GM12878 (cell line): ENCODE measurements around the gene SETD1B. TPM values are rescaled to one million over a fixed set of nuclear protein-coding genes. Genes with fewer than 3 reads are reported as not detected.
"Not testable (repeated sequence)": the region's sequence is repeated elsewhere in the genome, so short reads cannot be mapped to it uniquely, and the experiment has no call there.

Experiments
- ATAC-seq: fragments of 200-7000 bp; cut with Tn5 transposase; 3 replicates; pipeline ENCODE4 v1.9.1; 2020; ENCODE audit warnings: mild to moderate bottlenecking, moderate library complexity
- BruUV-seq: library from RNA; stranded (reverse); fragments of 400-500 nt; replicated peaks from 2 replicates; lab custom pipeline; 2021; lab: Mats Ljungman, UMichigan
- CTCF ChIA-PET: fragments of 300-600 bp; sonication (Branson Sonifier 250); formaldehyde crosslinking; extraction: SDS; loops from one replicate; lab custom pipeline; 2021; ENCODE audit warnings: inconsistent platforms; lab: Yijun Ruan, JAX
- POLR2A ChIA-PET: fragments of 350-600 bp; formaldehyde crosslinking; extraction: SDS; loops from one replicate; lab custom pipeline; 2021; ENCODE audit warnings: inconsistent platforms; lab: Charles Lee
- RAD21 ChIA-PET: fragments of 300-600 bp; sonication (Branson Sonifier 250); formaldehyde crosslinking; loops from one replicate; lab custom pipeline; 2023; ENCODE audit warnings: antibody characterized with exemption; ENCODE audit not compliant: unreplicated experiment; lab: Charles Lee
- SMC1A ChIA-PET: fragments of 300-600 bp; sonication (Branson Sonifier 250); formaldehyde crosslinking; loops from one replicate; lab custom pipeline; 2023; ENCODE audit not compliant: unreplicated experiment, uncharacterized antibody; lab: Charles Lee
- DNase-seq: peaks from one replicate; pipeline ENCODE4 v3.0.0-alpha.2; 2011; ENCODE audit warnings: low read depth, low spot score
- FAIRE-seq: peaks from 3 replicates; lab custom pipeline; 2011; peaks lifted over from hg19 to GRCh38; lab: Jason Lieb, UNC
- H2AFZ ChIP-seq: 2 replicates; pipeline ENCODE4 v1.6.0; 2011; ENCODE audit warnings: low read depth, low read length, control low read depth; ENCODE audit not compliant: control insufficient read depth
- H3K27ac ChIP-seq: 2 replicates; pipeline ENCODE4 v1.5.1; 2011; ENCODE audit warnings: control low read depth; ENCODE audit not compliant: control insufficient read depth, insufficient read depth
- H3K27me3 ChIP-seq, 2 experiments: replicated peaks in 1 of 2; 2 replicates each; pipeline versions ENCODE4 v1.6.0 to v1.6.1; 2011; ENCODE audit warnings: low read length in 1 of 2; ENCODE audit not compliant: control insufficient read depth in 2 of 2, insufficient read depth in 2 of 2
- H3K36me3 ChIP-seq, 2 experiments: 2 replicates each; pipeline ENCODE4 v1.5.1; 2011; ENCODE audit warnings: low read length in 1 of 2; ENCODE audit not compliant: control insufficient read depth in 2 of 2, insufficient read depth in 2 of 2
- H3K4me1 ChIP-seq: 2 replicates; pipeline ENCODE4 v1.6.1; 2011; ENCODE audit warnings: mild to moderate bottlenecking, low read length, moderate library complexity, mixed read lengths; ENCODE audit not compliant: control insufficient read depth, insufficient read depth
- H3K4me2 ChIP-seq: 2 replicates; pipeline ENCODE4 v1.6.0; 2011; ENCODE audit warnings: control low read depth; ENCODE audit not compliant: control insufficient read depth, insufficient read depth
- H3K4me3 ChIP-seq: fragments of 200-600 bp; sonication (generic); 2 replicates; pipeline ENCODE4 v1.5.1; 2016
- H3K79me2 ChIP-seq: 2 replicates; pipeline ENCODE4 v1.6.0; 2011; ENCODE audit warnings: low read length; ENCODE audit not compliant: control insufficient read depth, insufficient read depth
- H3K9ac ChIP-seq: 2 replicates; pipeline ENCODE4 v1.8.0; 2011; ENCODE audit warnings: low read length, control low read depth, mixed read lengths; ENCODE audit not compliant: control insufficient read depth, insufficient read depth
- H3K9me3 ChIP-seq: replicated peaks from 3 replicates; pipeline ENCODE4 v1.5.1; 2011; ENCODE audit warnings: mild to moderate bottlenecking, low read length; ENCODE audit not compliant: control insufficient read depth, insufficient read depth
- H4K20me1 ChIP-seq: 2 replicates; pipeline ENCODE4 v1.6.0; 2011; ENCODE audit not compliant: control insufficient read depth, insufficient read depth
- BACH1 ChIP-seq: fragments of 450-650 bp; IDR thresholded peaks from 2 replicates; pipeline ENCODE4 v1.6.1; 2017; ENCODE audit warnings: mild to moderate bottlenecking, borderline replicate concordance
- CHD1 ChIP-seq: IDR thresholded peaks from 2 replicates; pipeline ENCODE4 v1.6.1; 2012; ENCODE audit warnings: low read depth, low read length, improper control_type of control experiment
- KDM1A ChIP-seq: fragments of 200-600 bp; sonication (generic); IDR thresholded peaks from 2 replicates; pipeline ENCODE4 v1.6.1; 2016; ENCODE audit warnings: borderline replicate concordance
- YY1 ChIP-seq: IDR thresholded peaks from 2 replicates; pipeline ENCODE4 v1.6.1; 2011; ENCODE audit warnings: low read depth, mild to moderate bottlenecking, low read length
- WGBS: methylation state at CpG from one replicate; pipeline ENCODE4 v1.1.6; 2016; ENCODE audit warnings: low lambda C conversion rate; ENCODE audit not compliant: insufficient replicate concordance, insufficient coverage; ENCODE audit errors: missing lambda C conversion rate; 5-methylcytosine and 5-hydroxymethylcytosine counted together
- in situ Hi-C: fragments of 300-500 bp; cut with MboI; formaldehyde crosslinking; loops from 9 replicates; pipeline ENCODE4 v1.14.3; 2018; ENCODE audit warnings: mixed read lengths
- intact Hi-C: fragments of 100-400 bp; cut with micrococcal nuclease; formaldehyde crosslinking; loops from one replicate; pipeline ENCODE4 v1.14.2; 2022; ENCODE audit not compliant: unreplicated experiment
- polyA plus RNA-seq, 11 experiments: library from polyadenylated mRNA; depleted of rRNA in 4 of 11; unstranded in 6 of 11; stranded (reverse) in 5 of 11; fragments of >200 nt; fragmentation: Nextera tagmentation in 4 of 11; fragmentation: Illumina TruSeq in 1 of 11; extraction: Ambion mirVana in 4 of 11; extraction: Trizol in 1 of 11; gene quantifications; 1 replicate in 1 of 11; 2 replicates in 10 of 11; pipeline versions ENCODE4 v1.2.1 to v1.2.3, GENCODE V29; 2011 to 2016; ENCODE audit warnings: inconsistent platforms in 2 of 11, missing spikeins in 2 of 11, low read depth in 1 of 11
- total RNA-seq, 4 experiments: library from RNA; depleted of rRNA in 3 of 4; stranded (reverse); fragments of >200 nt in 3 of 4; fragmentation: Illumina TruSeq in 1 of 4; extraction: Trizol in 1 of 4; gene quantifications; 2 replicates each; pipeline versions ENCODE4 v1.2.1 to v1.2.3, GENCODE V29; 2013 to 2021
- TF ChIP-seq, protein P1 (sequence below): fragments of 450-650 bp; IDR thresholded peaks from 2 replicates; pipeline ENCODE4 v1.6.1; 2017; ENCODE audit warnings: borderline replicate concordance
- TF ChIP-seq, protein P2 (sequence below): fragments of 450-650 bp; IDR thresholded peaks from 2 replicates; pipeline ENCODE4 v1.6.1; 2017; ENCODE audit warnings: mild to moderate bottlenecking
- TF ChIP-seq, protein P3 (sequence below): IDR thresholded peaks from 2 replicates; pipeline ENCODE4 v1.6.1; 2011; ENCODE audit warnings: low read depth, low read length, improper control_type of control experiment, borderline replicate concordance
- TF ChIP-seq, protein P4 (sequence below): fragments of 450-650 bp; conservative IDR thresholded peaks from 2 replicates; pipeline ENCODE4 v1.6.1; 2017; ENCODE audit warnings: mild to moderate bottlenecking, moderate library complexity

SETD1B gene
- total and polyA plus RNA-seq, 10 of the 15 experiments (the other 5 are each of a cell fraction or from before 2014, with no cell fraction given) = 0.50 to 17.3 (median 1.6) TPM

DNA sequence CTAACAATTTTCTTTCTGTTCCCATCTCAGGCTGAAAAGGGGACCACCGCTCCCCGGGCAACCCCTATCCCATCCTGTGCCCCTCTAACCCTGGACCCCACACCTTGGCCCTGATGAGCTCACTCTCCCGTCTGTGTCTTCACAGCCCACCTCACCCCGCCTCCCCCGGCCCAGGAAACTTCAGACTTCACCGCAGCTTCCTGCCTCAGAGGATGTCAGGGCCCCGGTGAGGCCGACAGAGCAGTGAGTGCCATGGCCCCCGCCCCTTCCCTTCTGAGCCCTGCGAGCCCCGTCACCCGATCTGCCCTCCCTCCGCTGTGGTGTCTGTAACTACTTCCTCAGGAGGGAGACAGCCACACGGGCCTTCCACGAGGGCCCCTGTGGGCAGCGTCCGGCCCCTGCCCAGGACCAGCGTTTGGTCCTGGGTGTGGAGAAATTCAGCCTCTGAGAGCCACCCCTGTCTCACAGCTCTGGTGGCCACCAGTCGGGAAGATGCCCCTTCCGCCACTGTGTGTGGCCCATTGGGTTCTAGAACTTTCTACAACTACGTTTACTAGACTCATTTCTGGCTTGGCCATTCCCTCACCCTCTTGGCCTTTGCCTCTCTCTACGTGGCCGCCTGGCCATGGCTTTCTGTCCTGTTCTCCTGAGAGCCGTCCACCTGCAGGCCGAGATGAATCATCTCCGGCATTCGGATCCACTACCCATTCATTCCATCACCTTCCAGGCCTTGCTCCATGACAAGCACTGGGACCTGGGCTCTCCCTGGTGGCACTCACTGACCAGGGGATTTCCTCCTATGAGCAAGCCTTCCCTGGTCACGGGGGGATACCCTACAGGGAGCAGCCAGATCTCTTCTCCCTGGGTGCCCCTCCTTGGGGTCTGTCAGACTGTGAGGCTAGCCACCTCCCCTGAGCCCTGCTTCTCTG, 13.7 kb upstream of the SETD1B start (continued):
- TF ChIP-seq, protein P1, sequence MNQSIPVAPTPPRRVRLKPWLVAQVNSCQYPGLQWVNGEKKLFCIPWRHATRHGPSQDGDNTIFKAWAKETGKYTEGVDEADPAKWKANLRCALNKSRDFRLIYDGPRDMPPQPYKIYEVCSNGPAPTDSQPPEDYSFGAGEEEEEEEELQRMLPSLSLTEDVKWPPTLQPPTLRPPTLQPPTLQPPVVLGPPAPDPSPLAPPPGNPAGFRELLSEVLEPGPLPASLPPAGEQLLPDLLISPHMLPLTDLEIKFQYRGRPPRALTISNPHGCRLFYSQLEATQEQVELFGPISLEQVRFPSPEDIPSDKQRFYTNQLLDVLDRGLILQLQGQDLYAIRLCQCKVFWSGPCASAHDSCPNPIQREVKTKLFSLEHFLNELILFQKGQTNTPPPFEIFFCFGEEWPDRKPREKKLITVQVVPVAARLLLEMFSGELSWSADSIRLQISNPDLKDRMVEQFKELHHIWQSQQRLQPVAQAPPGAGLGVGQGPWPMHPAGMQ = no peak
- TF ChIP-seq KDM1A (no peak), CHD1 (0 out of 2 replicates have a peak, but pooled peaks have one; percentile 35), BACH1 (peak; percentile 47; the same call in 1 of the 2 replicates), YY1 (peak; percentile 51; the same call in 1 of the 2 replicates)
- TF ChIP-seq, protein P2, sequence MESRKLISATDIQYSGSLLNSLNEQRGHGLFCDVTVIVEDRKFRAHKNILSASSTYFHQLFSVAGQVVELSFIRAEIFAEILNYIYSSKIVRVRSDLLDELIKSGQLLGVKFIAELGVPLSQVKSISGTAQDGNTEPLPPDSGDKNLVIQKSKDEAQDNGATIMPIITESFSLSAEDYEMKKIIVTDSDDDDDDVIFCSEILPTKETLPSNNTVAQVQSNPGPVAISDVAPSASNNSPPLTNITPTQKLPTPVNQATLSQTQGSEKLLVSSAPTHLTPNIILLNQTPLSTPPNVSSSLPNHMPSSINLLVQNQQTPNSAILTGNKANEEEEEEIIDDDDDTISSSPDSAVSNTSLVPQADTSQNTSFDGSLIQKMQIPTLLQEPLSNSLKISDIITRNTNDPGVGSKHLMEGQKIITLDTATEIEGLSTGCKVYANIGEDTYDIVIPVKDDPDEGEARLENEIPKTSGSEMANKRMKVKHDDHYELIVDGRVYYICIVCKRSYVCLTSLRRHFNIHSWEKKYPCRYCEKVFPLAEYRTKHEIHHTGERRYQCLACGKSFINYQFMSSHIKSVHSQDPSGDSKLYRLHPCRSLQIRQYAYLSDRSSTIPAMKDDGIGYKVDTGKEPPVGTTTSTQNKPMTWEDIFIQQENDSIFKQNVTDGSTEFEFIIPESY = no peak
- TF ChIP-seq, protein P3, sequence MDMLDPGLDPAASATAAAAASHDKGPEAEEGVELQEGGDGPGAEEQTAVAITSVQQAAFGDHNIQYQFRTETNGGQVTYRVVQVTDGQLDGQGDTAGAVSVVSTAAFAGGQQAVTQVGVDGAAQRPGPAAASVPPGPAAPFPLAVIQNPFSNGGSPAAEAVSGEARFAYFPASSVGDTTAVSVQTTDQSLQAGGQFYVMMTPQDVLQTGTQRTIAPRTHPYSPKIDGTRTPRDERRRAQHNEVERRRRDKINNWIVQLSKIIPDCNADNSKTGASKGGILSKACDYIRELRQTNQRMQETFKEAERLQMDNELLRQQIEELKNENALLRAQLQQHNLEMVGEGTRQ = no peak
- TF ChIP-seq, protein P4, sequence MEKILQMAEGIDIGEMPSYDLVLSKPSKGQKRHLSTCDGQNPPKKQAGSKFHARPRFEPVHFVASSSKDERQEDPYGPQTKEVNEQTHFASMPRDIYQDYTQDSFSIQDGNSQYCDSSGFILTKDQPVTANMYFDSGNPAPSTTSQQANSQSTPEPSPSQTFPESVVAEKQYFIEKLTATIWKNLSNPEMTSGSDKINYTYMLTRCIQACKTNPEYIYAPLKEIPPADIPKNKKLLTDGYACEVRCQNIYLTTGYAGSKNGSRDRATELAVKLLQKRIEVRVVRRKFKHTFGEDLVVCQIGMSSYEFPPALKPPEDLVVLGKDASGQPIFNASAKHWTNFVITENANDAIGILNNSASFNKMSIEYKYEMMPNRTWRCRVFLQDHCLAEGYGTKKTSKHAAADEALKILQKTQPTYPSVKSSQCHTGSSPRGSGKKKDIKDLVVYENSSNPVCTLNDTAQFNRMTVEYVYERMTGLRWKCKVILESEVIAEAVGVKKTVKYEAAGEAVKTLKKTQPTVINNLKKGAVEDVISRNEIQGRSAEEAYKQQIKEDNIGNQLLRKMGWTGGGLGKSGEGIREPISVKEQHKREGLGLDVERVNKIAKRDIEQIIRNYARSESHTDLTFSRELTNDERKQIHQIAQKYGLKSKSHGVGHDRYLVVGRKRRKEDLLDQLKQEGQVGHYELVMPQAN = no peak

DNA sequence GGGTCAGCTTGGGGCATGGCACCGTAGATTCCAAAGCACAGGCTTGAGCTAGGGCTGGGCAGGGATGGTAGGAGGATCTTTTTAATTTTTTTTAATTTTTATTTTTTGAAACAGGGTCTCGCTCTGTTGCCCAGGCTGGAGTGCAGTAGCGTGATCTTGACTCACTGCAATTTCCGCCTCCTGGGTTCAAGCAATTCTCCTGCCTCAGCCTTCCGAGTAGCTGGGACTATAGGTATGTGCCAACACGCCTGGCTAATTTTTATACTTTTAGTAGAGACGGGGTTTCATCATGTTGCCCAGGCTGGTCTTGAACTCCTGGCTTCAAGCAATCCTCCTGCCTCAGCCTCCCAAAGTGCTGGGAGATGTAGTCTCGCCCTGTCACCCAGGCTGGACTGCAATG, 13.0 kb upstream of the SETD1B start:
- H3K4me1 ChIP-seq = peaks cover 65% of the 10 kb centered on the region
- ChIA-PET RAD21 (interaction anchor here (0.6 to 11.7 kb wide), 3 partner anchors 11 to 104 kb away, joined by 3 to 395 read pairs (median 230); partner anchors contain the start of gene SETD1B), SMC1A (interaction anchor here (0.9 to 10.5 kb wide), 5 partner anchors 10 to 79 kb away, joined by 3 to 226 read pairs (median 5); partner anchors contain the start of genes SETD1B and TMEM120B), POLR2A (interaction anchor here (0.5 to 7.9 kb wide), 6 partner anchors 8 to 622 kb away, joined by 3 to 155 read pairs (median 4); partner anchors contain the start of genes SETD1B and TMEM120B), CTCF (interaction anchor here (7.3 to 16.2 kb wide), 4 partner anchors 12 to 97 kb away, joined by 90 to 565 read pairs (median 310); partner anchors contain the start of genes PSMD9 and SETD1B)
- peaks cover 70% of the 10 kb centered on the region for H3K79me2 ChIP-seq
- peaks cover 5 to 10% of the 10 kb centered on the region in 2 experiments; a peak in 3 of 4 replicates for H3K36me3 ChIP-seq
- not testable (repeated sequence) for BruUV-seq, ATAC-seq, FAIRE-seq, H3K9me3 ChIP-seq, H4K20me1 ChIP-seq, H3K27me3 ChIP-seq, H2AFZ ChIP-seq, DNase-seq
- H3K4me3 ChIP-seq = peak overlapping the region; percentile 97; the same call in 1 of the 2 replicates
- in situ Hi-C loops = loop anchor here (5.0 kb wide), 1 partner anchor 98 kb away; no protein-coding TSS in a partner anchor
- intact Hi-C loops = loop anchor here (1.0 kb wide), 1 partner anchor 8 kb away; no protein-coding TSS in a partner anchor
- peak overlapping the region; percentile 90 for H3K27ac ChIP-seq
- WGBS = 14% methylated on average over 8 of the region's 8 CpGs
- peak overlapping the region; percentile 70 for H3K9ac ChIP-seq
- H3K4me2 ChIP-seq = peak overlapping the region; percentile 32
